Measurements from ENCODE around the gene ARHGAP4.

DNA sequence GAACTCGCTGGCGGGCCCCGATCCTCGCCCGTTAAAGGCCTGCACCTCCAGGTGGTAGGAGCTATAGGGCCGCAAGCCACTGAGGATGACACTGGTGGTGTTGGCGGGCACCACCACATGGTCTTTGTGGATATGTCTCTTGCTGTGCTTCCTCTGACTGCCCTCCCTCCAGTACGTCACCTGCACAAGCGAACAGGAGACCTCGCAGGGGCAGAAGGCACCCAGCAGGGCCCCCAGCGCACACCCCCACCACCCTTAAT is 60.8 kb downstream of the ARHGAP4 start:
- TF ChIP-seq POLR2A (IDR thresholded peaks at IDR 0.05), result no peak
- TF ChIP-seq, protein P1, sequence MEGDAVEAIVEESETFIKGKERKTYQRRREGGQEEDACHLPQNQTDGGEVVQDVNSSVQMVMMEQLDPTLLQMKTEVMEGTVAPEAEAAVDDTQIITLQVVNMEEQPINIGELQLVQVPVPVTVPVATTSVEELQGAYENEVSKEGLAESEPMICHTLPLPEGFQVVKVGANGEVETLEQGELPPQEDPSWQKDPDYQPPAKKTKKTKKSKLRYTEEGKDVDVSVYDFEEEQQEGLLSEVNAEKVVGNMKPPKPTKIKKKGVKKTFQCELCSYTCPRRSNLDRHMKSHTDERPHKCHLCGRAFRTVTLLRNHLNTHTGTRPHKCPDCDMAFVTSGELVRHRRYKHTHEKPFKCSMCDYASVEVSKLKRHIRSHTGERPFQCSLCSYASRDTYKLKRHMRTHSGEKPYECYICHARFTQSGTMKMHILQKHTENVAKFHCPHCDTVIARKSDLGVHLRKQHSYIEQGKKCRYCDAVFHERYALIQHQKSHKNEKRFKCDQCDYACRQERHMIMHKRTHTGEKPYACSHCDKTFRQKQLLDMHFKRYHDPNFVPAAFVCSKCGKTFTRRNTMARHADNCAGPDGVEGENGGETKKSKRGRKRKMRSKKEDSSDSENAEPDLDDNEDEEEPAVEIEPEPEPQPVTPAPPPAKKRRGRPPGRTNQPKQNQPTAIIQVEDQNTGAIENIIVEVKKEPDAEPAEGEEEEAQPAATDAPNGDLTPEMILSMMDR (IDR thresholded peaks at IDR 0.05), result no peak
